SIG-M5 treated with dmso at 0.1 percent for 504 hours (cell line): ENCODE measurements around the gene COL5A1.
"Not testable (repeated sequence)": the region's sequence is repeated elsewhere in the genome, so short reads cannot be mapped to it uniquely, and the experiment has no call there.

ENCODE experiments used
- DNase-seq: peaks from one replicate; lab custom pipeline; 2025; ENCODE audit not compliant: unreplicated experiment; lab: John Stamatoyannopoulos, UW

COL5A1 gene

DNA sequence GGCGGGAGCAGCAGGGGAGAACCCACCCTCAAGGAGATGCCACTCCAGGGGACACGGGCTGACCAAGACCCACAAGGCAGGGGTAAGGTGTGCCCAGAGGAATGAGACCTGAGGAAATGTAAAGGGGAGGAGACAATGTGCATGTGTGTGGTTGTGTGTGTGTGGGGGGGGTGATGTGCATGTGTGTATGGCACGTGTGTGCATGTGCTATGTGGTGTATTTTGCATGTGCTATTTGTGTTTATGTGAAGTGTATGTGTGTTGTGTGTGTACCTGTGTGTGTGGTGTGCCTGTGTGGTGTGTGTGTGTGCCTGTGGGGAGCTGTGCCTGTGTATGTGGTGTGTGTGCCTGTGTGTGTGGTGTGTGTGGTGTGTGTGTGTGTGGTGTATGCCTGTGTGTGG, 205.5 kb downstream of the COL5A1 start:
- DNase-seq = no peak

DNA sequence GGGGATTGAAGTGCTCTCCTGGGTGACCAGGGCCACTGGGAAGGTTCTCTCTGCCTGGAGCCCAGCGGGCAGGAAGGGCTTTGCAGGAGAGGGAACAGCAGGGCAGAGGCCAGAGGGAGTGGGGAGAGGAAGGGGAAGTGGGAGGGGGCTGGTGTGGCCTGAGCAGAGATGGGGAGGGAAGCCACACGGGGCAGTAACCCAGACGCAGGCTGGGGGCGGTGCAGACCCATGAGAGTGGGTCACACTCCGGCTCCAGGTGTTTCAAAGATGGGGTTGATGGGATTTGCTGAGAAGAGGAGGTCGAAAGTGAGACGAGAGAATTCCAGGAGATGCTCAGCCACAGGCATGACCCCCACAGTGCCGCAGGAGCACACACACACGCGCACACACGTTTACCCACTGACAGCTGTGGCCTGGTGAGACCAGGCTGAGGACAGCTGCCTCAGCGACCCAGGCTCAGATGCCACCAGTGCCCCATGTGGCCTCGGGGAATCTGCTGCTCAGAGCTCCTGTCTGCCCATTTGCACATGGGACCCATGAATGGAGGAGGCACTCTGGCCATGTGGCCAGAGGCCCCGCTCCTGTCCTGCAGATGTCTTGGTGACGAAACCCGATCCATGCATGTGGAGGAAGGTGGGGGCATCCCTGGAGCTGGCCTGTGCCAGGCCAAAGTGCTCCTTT, 206.3 kb downstream of the COL5A1 start:
- DNase-seq = no peak

- DNase-seq = no peak
Measured at GRCh38 chr9:134848504-134848903, 206.9 kb downstream of the COL5A1 start.

- DNase-seq = no peak
Measured at GRCh38 chr9:134850611-134851010, 209.0 kb downstream of the COL5A1 start.

DNA sequence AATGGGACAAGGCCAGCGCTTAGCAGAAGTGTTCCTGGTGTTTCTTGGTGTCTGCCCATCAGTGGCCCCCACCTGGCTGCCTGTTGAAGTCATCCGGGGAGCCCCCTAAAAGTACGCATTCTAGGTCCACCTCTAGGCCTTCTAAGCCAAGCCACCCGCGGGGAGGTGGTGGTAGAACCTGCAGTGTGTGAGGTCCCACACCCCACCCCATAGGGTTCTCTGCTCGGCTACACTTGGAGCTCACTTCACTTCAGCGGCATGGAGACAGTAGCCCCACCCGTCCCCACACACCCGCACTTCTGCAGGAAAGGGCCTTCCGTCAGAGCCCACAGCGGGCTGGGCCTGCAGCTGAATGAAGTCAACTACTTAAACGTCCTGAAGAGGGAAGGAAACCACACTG, 209.4 kb downstream of the COL5A1 start:
- no peak for DNase-seq

GRCh38 chr9:134852906-134853654, 211.5 kb downstream of the COL5A1 start:
- no peak for DNase-seq

DNA sequence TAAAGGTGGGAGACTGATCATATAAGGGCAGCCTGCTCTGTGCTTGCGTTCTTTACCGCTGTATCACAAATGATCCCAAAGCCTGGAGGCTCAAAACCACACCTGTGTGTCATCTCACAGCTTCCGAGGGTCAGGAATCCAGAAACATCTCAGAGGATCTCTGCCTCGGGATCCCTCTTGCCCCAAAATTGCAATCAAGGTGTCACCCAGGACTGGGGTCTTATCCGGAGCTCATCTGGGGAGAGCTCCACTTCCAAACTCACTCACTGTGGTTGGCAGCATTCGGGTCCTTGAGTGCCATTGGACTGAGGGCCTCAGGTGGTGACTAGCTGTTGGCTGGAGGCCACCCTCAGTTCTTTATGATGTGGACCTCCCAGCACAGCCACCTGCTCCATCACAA, 212.3 kb downstream of the COL5A1 start:
- no peak for DNase-seq

DNA sequence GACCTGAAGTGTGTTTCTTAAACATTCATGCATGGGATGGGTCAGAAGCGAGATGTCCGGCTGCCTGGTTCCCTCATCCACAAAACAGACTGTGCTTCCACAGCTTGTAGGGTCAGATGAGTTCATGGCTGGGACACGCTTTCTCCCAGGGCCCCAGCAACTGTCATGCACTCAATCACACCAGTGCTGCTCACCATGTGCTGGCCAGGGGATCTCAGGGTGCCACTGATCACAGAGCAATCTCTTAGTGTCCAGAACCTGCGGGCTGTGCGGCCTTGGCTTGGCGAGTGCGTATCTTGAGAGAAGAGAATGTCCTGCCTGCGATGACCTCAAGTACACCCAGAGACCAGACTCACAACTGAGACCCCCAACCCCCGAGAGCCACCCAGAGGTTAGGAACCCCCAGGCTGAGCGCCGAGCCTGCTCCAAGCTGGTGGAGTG, 213.0 kb downstream of the COL5A1 start:
- no peak for DNase-seq

- no peak for DNase-seq
Measured at GRCh38 chr9:134855231-134855899, 213.8 kb downstream of the COL5A1 start.

- no peak for DNase-seq
Measured at GRCh38 chr9:134855900-134856377, 214.3 kb downstream of the COL5A1 start.

GRCh38 chr9:134857451-134857850, 215.8 kb downstream of the COL5A1 start:
- not testable (repeated sequence) for DNase-seq

DNA sequence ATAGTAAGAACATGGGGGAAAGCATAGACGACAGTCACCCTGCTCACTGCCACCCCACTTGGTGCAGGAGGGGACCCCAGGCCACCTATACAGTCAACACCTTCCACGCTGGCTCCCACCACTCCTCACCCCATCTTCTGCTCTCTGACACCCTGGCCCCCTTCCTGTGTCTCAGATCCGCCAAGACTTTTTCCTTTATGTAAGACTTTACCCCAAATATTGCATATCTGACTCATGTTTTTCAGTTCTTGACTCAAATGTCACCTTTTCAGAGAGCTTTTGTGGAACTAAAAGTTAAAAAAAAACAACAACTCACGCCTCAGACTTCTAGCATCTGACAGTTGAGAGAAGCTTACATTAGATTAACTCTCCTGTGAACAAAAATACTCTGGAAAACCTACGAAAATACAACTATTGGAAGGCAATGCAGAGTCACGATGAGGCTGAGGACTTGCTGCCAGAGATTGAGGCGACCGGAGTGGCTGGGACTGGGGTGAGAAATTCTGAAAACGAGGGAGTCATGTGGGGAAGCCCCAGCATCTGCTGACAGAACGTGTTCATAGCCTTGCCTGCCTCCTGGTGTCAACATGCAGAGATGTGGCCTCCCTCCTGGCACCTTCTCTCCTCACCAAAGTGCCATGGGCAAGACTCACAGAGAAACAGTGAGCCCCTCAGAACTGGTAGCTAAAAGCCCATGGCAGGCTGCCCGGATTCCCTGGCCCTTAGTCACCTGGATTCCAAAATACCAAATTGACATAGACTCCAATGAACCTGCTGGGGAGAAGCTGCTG, 216.6 kb downstream of the COL5A1 start:
- no peak for DNase-seq

DNA sequence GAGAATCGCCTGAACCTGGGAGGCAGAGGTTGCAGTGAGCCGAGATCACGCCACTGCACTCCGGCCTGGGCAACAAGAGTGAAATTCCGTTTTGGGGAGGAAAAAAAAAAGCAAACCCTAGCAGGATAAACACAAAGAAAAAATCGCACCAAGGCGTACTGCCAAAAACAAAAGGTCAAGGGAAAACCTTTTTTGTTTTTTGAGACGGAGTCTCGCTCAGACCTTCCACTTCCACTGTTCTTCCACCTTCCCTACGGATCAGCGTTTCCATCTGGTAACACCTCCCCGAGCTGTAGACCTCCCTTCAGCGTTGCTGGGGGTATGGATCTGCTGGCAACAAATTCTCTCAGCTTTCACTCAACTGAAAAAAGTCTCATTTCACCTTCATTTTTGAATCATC, 218.9 kb downstream of the COL5A1 start:
- DNase-seq = no peak

- DNase-seq = no peak
Measured at GRCh38 chr9:134861595-134862334, 220.2 kb downstream of the COL5A1 start.

GRCh38 chr9:134863306-134863902, 221.8 kb downstream of the COL5A1 start:
- no peak for DNase-seq

DNA sequence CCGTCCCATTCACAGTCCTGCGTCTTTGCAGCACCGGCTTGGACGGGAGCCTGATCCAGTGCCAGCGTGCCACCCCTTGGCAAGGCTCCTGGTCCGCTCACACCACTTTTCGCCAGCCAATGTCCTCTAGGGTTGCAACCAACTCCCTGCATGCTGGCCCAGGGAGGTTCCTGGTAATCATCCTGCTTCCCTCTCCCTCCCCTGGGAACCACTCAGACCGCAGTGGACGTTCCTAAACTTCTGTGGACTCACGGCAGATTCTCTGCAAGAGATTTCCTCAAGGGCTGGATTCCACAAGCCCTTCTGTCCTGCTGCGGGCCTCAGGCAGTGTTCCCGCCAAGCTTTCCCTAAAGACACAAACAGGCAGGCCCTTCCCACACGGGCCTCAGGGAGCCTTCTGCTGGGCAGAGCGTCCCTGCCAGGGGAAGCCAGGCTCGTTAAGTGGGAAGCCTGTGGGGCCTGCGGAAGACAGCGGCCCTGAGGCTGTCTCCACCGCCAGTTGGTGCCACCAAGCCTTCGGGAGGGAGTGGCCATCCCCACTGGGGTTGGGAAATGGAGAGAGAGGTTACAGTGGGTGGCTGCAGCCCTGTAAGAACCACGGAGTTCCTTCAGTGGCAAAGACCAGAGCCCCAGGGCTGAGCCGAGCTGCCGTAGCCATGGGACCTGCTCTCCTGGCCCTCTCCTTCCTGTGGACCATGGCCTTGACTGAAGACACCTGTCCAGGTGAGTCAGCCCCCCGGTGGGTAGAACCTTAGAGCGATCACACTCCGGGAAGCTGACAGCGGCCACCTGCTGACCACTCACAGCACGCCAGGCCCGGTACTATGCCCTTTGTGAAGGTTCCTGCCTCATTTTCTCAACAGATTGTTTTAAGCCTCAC, 222.6 kb downstream of the COL5A1 start:
- no peak for DNase-seq

- no peak for DNase-seq
Measured at GRCh38 chr9:134864821-134865190, 223.2 kb downstream of the COL5A1 start.

GRCh38 chr9:134867917-134868750, 226.5 kb downstream of the COL5A1 start:
- no peak for DNase-seq
